NCI-H2171 treated with DMSO at 0.1 percent for 48 hours (cell line): ENCODE results near the gene SLC38A11.
"Not testable (repeated sequence)": the region's sequence is repeated elsewhere in the genome, so short reads cannot be mapped to it uniquely, and the experiment has no call there.

Experiments
- DNase-seq: peaks from one replicate; lab custom pipeline; 2025; lab: John Stamatoyannopoulos, UW

Gene SLC38A11

GRCh38 chr2:164954954-164955701 is at the start of gene SLC38A11:
Gene SLC38A11, minus strand, starts transcription at chr2:164955525. Its CDS starts 278 bp downstream, at chr2:164955247.
- no peak for DNase-seq

- DNase-seq: no peak
These were observed 48.3 kb upstream of the SLC38A11 start for GRCh38 chr2:165003443-165004130.

- DNase-seq: no peak
These were observed 47.3 kb upstream of the SLC38A11 start for GRCh38 chr2:165002638-165003037.

GRCh38 chr2:164994664-164995299 is 39.5 kb upstream of the SLC38A11 start:
- not testable (repeated sequence) for DNase-seq

- no peak for DNase-seq
These were observed 38.1 kb upstream of the SLC38A11 start for GRCh38 chr2:164993287-164994016.

GRCh38 chr2:164992818-164993217 is 37.5 kb upstream of the SLC38A11 start:
- DNase-seq: peak; percentile 86

GRCh38 chr2:164992093-164992454 is 36.7 kb upstream of the SLC38A11 start:
- not testable (repeated sequence) for DNase-seq

- DNase-seq: peak; percentile 70
These were observed 36.2 kb upstream of the SLC38A11 start for GRCh38 chr2:164991361-164992092.

- peak; percentile 43 for DNase-seq
These were observed 35.6 kb upstream of the SLC38A11 start for GRCh38 chr2:164990953-164991352.

- DNase-seq: not testable (repeated sequence)
These were observed 33.5 kb upstream of the SLC38A11 start for GRCh38 chr2:164988805-164989204.

GRCh38 chr2:164986027-164986426 is 30.7 kb upstream of the SLC38A11 start:
- DNase-seq: not testable (repeated sequence)

GRCh38 chr2:164984428-164984827 is 29.1 kb upstream of the SLC38A11 start:
- DNase-seq: no peak

GRCh38 chr2:164981217-164981990 is 26.1 kb upstream of the SLC38A11 start:
- DNase-seq: no peak

GRCh38 chr2:164980688-164981087 is 25.4 kb upstream of the SLC38A11 start:
- DNase-seq: not testable (repeated sequence)

GRCh38 chr2:164979113-164979512 is 23.8 kb upstream of the SLC38A11 start:
- DNase-seq: no peak

GRCh38 chr2:164976875-164977470 is 21.6 kb upstream of the SLC38A11 start:
- DNase-seq: not testable (repeated sequence)

GRCh38 chr2:164976301-164976700 is 21.0 kb upstream of the SLC38A11 start:
- DNase-seq: no peak

GRCh38 chr2:164975891-164976290 is 20.6 kb upstream of the SLC38A11 start:
- no peak for DNase-seq

GRCh38 chr2:164974221-164974620 is 18.9 kb upstream of the SLC38A11 start:
- DNase-seq: no peak

GRCh38 chr2:164972216-164972615 is 16.9 kb upstream of the SLC38A11 start:
- DNase-seq: no peak
